ENCODE results near the gene PITPNC1.

DNA sequence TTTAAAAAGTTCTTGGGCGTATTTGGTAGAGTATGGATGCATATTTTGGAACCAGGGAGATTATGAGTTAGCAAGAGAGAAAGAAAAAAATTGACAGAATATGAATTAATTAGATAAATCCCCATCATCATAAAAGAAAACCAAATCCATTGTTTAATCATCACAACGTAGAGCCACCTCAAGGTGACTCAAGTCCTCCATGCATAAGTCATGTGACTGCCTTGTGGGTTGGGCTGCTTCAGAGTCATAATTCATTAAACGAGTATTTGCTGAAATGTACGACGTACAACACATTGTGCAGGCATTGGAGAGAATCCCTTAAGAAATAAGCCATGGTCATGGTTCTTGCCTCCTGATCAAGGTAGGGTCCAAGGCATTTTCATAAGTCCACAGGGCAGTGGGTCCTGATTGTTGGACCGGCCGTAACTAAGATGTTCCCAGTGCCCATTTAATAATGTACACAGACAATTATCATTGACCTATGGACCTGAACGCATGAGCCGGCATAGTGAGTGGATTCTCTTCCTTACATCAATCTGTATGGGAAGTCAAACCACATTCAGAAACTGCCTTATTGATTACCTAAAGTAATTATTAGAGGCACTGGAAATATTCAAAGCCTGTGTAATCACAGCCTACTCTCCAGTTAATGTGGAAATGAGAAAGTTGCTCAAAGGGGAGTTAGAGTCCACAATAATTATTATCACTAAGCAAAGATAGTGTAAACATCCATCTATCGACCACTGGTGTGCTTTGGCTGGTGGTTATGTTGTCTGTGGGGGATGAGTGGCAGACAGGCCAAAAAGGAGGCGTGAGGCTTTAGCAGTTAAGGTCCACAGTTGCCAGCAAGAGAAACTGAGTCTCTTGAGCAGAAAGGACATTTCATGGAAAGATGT is 165.4 kb downstream of the PITPNC1 start:
- TF ChIP-seq, protein P1, sequence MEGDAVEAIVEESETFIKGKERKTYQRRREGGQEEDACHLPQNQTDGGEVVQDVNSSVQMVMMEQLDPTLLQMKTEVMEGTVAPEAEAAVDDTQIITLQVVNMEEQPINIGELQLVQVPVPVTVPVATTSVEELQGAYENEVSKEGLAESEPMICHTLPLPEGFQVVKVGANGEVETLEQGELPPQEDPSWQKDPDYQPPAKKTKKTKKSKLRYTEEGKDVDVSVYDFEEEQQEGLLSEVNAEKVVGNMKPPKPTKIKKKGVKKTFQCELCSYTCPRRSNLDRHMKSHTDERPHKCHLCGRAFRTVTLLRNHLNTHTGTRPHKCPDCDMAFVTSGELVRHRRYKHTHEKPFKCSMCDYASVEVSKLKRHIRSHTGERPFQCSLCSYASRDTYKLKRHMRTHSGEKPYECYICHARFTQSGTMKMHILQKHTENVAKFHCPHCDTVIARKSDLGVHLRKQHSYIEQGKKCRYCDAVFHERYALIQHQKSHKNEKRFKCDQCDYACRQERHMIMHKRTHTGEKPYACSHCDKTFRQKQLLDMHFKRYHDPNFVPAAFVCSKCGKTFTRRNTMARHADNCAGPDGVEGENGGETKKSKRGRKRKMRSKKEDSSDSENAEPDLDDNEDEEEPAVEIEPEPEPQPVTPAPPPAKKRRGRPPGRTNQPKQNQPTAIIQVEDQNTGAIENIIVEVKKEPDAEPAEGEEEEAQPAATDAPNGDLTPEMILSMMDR (IDR thresholded peaks at IDR 0.05 in 4 of 5, conservative IDR thresholded peaks at IDR 0.05 in 1 of 5): no peak
- no peak for TF ChIP-seq POLR2A (IDR thresholded peaks at IDR 0.05)

Measured in gastrocnemius medialis (tissue), 4 donors.